CD4-positive, alpha-beta T cell treated with Interleukin-2 at 100 ng/mL for 4 hours (primary cell): ENCODE measurements around the gene PAQR5.
"Not testable (repeated sequence)": the region's sequence is repeated elsewhere in the genome, so short reads cannot be mapped to it uniquely, and the experiment has no call there.

Experiments
- DNase-seq: peaks from one replicate; pipeline ENCODE4 v3.0.0-alpha.2; 2020; ENCODE audit warnings: low spot score

PAQR5 gene

DNA sequence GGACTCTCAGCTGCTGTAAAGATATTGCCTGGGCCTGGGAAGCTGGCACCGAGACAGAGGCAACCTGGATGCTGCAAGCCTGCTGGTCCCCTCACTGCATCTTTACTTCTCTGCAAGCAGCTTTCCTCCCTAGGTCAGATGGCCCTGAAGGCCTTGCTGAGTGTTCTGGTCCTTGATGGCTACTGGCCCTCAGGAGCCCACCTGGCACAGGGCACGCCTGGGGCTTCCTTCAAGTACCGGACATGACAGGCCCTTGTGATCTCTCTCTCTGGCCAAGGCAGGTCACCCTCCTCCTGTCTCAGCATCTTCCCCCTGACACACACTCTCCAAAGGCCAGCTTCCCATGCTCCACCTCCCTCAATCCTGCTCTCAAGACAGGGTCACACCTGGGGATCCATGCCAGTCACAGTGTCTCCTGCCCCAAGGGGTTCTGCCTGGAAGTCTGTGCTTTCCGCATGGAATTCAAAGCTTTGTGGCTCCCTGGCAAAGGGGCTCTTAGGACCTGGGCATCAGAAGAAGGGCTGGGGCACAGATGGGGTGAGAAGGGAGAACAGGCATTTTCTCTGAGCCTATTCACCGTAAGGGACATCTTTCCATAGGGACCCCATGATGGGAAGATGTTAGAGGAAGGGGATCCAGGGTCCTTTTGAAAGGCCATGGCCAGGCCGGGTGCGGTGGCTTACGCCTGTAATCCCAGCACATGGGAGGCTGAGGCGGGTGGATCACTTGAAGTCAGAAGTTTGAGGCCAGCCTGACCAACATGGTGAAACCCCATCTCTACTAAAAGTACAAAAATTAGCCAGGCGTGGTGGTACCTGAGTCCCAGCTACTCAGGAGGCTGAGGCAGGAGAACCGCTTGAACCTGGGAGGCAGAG is 4.7 kb upstream of the PAQR5 start:
- DNase-seq = no peak

DNA sequence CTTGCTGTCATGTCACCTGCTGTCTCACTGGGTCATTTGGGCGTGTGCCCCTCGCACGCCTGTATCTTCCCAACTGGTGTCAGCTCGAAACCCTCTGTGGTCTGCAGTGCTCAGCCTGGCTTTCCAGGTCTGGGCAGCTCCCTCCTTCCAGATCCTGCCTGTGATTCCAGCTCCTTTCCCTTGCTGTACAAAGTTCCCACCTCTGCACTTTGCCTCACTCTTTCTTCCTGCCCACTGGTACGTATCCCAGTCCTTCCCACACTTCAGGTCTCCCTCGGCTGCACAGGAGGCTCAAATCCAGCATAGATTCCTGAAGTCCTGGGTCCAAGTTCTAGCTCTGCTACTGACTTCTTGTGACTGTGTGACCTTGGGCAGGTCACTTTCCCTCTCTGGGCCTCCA is 2.1 kb upstream of the PAQR5 start:
- DNase-seq = no peak

DNA sequence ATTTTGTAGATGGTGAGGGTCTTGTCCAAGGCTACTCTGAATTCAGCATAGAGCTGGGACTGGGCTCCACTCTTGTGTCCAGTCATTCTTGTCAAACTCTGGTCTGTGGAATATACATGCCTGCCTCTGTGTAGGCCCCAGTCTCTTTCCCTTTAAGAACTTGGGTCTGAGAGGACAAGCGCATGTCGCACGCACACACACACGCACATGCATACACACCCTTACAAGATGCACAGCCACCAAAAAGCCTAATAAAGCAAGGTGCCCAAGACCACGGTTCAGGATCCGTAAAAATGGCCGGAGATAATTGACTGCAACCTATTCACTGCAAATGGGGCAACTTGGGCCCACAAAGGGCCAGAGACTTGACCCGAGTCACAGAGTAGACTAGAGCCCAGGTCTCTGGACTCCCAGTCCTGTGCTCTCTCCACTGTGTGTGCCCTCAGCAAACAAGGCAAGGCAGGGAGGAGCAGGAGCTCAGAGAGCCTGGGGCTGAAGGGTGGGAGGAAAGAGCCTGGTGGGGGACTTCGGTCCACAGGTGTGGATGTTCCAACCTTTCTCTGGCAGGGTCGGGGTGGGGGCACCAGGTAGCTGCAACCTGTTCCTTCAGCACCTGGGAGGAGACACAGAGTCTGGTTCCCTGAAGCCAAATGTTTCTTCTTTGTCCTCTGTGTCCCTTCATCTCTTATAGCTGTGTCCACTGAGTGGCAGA is 914 bp upstream of the PAQR5 start:
- DNase-seq = no peak

DNA sequence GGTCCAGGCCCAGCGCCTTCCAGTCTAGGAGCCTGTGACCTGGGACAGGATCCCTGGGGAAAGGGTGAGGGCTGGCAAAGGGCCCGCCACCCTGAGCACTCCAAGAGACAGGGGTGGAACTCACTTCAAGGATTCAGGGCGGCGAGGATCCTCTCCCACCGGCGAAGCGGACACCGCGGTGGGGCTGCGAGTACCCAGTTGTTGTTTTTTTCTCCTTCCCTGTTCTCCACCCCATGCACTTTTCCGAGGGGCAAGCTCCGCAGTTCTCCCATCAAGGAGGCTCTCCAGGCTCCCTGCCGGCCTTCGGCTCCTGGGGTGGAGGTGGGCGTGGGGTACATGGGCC is 387 bp upstream of the PAQR5 start:
- no peak for DNase-seq

DNA sequence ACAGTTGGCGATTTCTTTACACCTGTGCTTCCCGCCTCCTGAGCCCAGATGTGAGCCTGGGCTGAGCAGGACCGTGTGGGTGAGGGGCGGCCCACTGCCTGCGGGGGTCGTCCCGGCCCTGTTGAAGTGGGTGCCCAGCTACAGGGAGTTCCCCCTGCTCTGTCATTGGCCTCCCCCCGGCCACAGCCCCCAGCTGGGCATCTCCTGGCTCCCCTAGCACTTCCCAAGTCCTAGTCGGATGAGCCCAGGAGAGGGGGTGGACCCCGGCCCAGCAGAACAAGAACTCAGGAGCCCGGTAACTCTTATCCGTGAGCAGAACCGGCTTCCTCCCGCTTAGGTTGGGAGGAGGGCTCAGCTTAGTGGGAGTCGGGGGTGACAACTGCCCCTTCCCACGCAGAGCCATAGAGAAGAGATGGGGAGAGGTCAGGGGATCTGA is 757 bp downstream of the PAQR5 start:
- no peak for DNase-seq

- no peak for DNase-seq
Observed at GRCh38 chr15:69299943-69300588, 1.4 kb downstream of the PAQR5 start.

DNA sequence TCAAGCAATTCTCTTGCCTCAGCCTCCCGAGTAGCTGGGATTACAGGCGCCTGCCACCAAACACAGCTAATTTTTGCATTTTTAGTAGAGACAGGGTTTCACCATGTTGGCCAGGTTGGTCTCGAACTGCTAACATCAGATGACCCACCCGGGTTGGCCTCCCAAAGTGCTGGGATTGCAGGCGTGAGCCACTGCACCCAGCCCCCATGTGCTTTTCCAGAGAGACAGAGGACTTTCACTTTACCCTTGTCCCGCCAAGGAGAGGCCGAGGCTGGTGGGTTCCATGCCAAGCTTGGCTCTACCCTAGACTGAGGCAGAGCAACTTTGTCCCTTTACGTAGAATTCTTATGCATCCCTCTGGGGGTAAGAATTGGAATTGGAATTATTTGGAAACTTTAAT is 2.4 kb downstream of the PAQR5 start:
- DNase-seq = not testable (repeated sequence)

GRCh38 chr15:69302087-69302486 is 3.4 kb downstream of the PAQR5 start:
- not testable (repeated sequence) for DNase-seq

DNA sequence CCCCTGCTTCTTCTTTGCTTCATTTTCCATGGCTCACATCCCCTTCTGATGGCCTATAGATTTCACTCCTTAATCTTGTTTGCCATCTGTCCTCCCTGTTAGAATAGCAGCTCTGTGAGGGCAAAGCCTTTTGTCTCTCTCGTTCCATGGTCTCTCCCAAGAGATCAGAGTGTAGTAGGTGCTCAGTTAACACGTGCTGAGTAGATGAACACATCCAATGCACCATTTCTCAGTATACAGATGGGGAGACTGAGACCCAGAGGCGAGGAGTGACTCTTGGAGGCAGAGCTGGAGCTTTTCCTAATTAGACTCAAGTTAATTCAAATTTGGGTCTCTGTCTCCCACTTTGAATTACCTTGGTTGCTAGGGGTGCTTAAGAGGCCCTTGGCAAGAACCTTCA is 4.2 kb downstream of the PAQR5 start:
- no peak for DNase-seq

DNA sequence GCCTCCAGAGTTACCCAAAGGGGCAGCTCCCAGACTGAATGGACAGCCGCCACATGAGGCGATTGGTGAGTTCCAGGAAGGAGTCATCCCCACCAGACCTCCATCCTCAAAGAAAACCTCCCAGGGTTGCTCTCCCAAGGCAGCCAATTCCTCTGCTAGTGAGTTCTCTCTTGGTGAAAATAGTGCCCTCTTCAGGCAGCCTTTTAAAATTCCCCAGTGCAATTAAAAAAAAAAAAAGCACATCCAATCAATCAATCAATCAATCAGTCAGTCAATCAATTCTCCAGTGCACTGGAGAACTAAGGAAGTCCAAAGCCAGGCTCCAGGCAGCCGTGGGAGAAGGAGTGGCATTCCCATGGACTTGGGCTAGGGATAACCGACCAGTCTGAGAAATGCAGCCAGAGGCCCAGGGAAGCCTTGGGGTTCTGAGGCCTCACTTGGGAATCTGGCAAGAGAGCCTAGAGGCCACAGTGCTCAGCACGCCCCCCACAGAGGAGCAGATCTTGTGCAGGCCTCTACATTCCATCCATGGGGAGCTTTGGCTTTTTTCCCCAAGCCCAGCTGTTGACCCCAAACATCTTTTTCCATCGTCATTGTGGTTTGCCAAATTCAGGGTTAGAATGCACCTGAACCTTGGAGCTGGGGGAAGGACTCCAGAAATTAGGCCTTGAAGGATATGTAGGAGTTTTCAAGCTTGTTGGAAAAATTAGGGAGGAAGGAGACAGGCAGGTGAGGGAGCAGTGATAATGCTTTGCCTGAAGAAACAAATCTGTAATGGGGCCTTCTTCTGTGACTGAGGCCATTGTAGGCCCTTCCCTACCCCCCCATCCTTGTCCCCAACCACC is 4.8 kb downstream of the PAQR5 start:
- no peak for DNase-seq

- no peak for DNase-seq
Observed at GRCh38 chr15:69304182-69304545, 5.5 kb downstream of the PAQR5 start.

GRCh38 chr15:69305204-69305931 is 6.7 kb downstream of the PAQR5 start:
- no peak for DNase-seq

GRCh38 chr15:69305933-69306568 is 7.3 kb downstream of the PAQR5 start:
- no peak for DNase-seq

DNA sequence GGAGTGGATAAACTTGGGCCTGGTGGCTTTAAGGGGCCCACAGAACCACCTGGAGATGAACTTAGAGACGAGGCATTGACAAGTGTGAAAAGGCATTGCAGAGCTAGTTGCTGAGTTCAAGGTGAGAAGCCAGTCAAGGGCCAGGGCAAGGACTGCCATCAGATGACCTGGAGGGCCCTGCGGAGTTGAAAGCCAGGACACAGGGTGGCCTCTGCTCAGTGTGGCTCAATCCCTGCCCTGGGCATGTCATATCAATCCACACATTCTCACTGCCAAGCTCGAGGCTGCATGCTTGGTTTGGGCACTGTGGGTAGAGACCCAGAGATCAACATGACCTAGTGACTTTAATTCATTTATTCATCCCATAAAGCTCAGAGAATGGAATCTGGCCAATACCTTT is 9.2 kb downstream of the PAQR5 start:
- no peak for DNase-seq

DNA sequence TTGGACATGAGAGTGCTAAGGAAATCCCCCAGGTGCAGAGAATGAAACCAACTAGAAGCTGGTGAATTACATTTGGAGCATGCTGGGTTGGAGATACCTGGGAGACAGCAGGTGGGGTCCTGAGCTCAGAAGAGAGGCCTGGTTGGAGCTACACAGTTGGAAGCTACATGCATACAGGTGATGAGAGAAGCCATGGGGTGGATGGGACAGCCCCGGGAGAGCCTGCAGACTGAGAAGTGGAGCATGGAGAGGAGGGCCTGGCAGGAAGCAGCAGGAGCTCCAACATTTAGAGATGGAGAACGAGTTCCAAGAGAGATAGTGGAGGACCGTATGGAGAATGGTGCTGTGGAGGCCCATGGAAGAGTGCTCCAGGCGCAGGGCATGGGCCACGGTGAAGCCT is 10.2 kb downstream of the PAQR5 start:
- DNase-seq = no peak

DNA sequence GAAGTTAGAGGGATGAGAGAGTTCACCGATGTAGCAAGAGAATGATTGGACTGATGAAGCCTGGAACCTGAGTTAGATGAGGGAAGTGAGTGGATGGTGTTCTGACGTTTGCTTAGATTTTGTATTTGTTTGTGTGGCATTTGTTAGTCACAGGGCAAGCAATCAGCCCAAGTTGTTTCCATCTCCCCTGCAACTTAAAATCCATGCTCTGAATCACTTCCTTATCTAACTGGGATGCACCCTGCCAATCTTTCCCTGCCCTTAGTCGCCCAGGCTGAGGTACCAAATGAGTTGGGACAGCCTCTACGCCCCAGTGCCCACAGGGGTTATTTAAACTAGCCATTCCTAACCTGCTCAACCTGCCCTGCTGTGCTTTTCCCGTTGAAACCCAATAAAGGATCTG is 12.6 kb downstream of the PAQR5 start:
- no peak for DNase-seq

- DNase-seq = no peak
Observed at GRCh38 chr15:69313432-69314000, 14.8 kb downstream of the PAQR5 start.

DNA sequence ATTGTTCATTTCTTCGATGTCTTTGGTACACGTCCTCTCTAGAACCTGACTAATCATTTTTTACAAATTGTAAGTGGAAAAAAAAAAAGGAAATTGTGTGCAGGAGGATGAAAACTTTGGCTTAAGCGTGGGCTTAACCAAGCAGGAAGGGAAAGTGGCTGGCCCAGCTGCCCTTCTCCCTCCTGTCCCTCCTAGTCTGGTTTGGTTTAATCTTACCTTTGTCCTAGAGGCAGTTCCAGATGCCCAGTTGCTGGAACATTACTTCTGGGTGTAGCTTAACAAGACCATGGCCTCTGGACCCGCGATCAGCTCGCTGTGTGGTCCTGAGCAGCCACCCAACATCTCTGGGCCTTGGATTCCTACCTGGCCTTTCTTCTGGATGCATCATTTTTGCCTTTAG is 15.4 kb downstream of the PAQR5 start:
- DNase-seq = no peak

DNA sequence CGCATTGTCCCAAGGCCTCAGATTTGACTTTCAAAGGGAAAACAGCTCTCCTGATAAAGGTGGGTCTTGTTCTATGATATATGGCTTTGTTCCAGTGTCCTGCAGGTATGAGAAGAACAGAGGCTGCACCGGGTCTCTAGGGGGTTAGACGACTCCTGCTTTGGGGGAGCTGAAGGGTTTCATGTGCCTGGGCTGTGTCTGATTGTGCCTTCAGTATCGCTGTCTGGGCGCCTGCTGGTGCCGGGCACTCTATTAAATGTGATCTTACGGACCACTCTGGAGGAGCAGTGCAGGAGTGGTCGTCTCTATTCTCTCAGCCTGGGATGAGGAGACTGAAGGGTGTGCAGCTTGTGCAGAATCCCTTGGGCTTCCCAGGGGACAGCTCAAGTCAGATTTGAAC is 16.0 kb downstream of the PAQR5 start:
- no peak for DNase-seq

- no peak for DNase-seq
Observed at GRCh38 chr15:69315402-69316110, 16.8 kb downstream of the PAQR5 start.
